ENCODE data around the gene ERCC3.

DNA sequence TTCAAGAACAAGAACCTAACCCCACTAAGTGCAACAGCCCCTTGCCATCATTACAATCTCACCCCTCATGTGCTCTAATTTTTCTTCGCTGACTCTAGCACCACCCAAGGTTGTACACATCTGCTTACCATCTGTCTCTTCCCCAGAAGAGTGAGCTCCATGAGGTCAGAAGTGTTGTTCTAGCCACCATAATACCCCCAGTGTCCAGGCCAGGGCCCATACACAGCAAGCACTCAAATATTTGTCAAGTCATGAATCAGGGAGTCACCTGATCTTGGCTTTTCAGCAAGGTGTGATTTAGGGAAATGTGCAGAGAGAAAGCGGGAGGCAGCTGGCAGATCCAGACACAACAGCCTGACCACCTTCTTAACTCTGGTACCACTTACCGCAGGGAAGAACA is 5.7 kb downstream of the ERCC3 start:
- no peak for TF ChIP-seq EZH2 (IDR thresholded peaks at IDR 0.05; ENCODE audit: borderline replicate concordance, low read depth, low read length, poor library complexity, severe bottlenecking)
- TF ChIP-seq CTCF (conservative IDR thresholded peaks at IDR 0.05; ENCODE audit: low read depth, low read length): no peak

All from A673 (cell line).